ENCODE measurements around the gene DDAH2.

GRCh38 chr6:31715022-31715958, 13.8 kb downstream of the DDAH2 start, which contains the start of gene LY6G6D:
- TF ChIP-seq CTCF (IDR thresholded peaks at IDR 0.05; ENCODE audit: poor library complexity, severe bottlenecking): no peak
- TF ChIP-seq EZH2 (IDR thresholded peaks at IDR 0.05; ENCODE audit: borderline replicate concordance, insufficient read depth, low read length, poor library complexity, severe bottlenecking): no peak
- TF ChIP-seq RAD21 (conservative IDR thresholded peaks at IDR 0.05): no peak
- no peak for TF ChIP-seq POLR2AphosphoS5 (IDR thresholded peaks at IDR 0.05)
- no peak for TF ChIP-seq TAF1 (IDR thresholded peaks at IDR 0.05; ENCODE audit: low read depth)
- TF ChIP-seq, protein P1, sequence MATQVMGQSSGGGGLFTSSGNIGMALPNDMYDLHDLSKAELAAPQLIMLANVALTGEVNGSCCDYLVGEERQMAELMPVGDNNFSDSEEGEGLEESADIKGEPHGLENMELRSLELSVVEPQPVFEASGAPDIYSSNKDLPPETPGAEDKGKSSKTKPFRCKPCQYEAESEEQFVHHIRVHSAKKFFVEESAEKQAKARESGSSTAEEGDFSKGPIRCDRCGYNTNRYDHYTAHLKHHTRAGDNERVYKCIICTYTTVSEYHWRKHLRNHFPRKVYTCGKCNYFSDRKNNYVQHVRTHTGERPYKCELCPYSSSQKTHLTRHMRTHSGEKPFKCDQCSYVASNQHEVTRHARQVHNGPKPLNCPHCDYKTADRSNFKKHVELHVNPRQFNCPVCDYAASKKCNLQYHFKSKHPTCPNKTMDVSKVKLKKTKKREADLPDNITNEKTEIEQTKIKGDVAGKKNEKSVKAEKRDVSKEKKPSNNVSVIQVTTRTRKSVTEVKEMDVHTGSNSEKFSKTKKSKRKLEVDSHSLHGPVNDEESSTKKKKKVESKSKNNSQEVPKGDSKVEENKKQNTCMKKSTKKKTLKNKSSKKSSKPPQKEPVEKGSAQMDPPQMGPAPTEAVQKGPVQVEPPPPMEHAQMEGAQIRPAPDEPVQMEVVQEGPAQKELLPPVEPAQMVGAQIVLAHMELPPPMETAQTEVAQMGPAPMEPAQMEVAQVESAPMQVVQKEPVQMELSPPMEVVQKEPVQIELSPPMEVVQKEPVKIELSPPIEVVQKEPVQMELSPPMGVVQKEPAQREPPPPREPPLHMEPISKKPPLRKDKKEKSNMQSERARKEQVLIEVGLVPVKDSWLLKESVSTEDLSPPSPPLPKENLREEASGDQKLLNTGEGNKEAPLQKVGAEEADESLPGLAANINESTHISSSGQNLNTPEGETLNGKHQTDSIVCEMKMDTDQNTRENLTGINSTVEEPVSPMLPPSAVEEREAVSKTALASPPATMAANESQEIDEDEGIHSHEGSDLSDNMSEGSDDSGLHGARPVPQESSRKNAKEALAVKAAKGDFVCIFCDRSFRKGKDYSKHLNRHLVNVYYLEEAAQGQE (IDR thresholded peaks at IDR 0.05; ENCODE audit: borderline replicate concordance): no peak
